Occipital lobe (tissue), 2 donors: ENCODE data around the gene PRKG2. TPM values are rescaled to one million over a fixed set of nuclear protein-coding genes. Genes with fewer than 3 reads are reported as not detected.
A peak's percentile ranks its signal among the peaks of the same experiment; 100 is the strongest.
"Not testable (repeated sequence)": the region's sequence is repeated elsewhere in the genome, so short reads cannot be mapped to it uniquely, and the experiment has no call there.

Source experiments
- DNase-seq: peaks from one replicate; lab custom pipeline; 2025; lab: John Stamatoyannopoulos, UW
- total RNA-seq: library from RNA; depleted of rRNA; stranded (reverse); fragments of >200 nt; gene quantifications from one replicate; pipeline ENCODE4 v1.2.3, GENCODE V29; 2014

The PRKG2 gene, protein sequence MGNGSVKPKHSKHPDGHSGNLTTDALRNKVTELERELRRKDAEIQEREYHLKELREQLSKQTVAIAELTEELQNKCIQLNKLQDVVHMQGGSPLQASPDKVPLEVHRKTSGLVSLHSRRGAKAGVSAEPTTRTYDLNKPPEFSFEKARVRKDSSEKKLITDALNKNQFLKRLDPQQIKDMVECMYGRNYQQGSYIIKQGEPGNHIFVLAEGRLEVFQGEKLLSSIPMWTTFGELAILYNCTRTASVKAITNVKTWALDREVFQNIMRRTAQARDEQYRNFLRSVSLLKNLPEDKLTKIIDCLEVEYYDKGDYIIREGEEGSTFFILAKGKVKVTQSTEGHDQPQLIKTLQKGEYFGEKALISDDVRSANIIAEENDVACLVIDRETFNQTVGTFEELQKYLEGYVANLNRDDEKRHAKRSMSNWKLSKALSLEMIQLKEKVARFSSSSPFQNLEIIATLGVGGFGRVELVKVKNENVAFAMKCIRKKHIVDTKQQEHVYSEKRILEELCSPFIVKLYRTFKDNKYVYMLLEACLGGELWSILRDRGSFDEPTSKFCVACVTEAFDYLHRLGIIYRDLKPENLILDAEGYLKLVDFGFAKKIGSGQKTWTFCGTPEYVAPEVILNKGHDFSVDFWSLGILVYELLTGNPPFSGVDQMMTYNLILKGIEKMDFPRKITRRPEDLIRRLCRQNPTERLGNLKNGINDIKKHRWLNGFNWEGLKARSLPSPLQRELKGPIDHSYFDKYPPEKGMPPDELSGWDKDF
- 15.0 TPM for total RNA-seq

DNA sequence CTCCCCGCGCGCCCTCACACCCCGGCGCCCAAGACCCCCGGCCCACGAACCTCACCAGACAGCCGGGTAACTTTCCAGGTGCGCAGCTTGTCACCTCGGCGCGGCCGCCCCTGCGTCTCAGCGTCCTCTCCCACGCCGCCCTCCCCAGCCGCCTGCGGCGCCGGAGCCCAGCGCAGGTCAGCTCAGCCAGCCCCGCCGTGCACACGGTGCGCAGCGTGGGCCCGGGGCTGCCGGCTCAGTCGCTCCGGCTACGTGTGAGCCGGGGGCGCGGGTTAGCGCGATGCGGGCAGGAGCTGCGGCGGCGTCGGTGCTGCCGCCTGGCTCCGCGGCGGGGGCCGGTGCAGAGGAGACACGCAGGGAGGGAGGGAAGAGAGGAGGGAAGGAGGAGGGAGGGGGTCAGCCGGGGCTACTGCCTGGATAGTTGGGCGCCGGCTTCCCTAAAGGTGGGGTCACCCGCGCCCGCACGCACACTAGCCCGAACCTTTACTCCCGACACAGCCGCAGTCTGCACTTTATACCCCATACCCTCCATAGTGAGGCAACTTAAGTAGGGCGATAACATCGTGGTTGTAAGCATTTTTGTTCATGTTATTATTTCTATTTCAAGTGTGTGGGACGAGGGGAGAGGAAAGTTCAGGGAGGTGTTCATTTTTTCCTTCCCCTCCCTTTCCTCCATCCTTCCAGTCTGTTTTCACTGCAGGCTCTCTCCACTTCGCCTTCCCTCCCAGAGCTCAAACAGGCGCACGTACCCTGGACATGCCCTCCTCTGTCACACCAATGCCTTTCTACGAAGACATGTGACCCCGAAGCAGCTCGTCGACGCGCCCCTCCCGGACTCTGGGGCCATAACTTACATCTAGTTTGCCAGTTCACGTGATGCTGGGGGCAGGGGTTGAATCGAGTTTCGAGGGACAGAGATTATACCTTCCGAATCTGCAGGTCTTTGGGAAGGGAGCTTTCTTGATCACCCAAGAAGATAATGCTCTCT is at the start of gene PRKG2:
Gene PRKG2 (minus strand): TSS at position 342 of the 988 bp plus-strand sequence. CDS start 10,175 bp downstream, outside the sequence.
- peak; percentile 18 for DNase-seq

DNA sequence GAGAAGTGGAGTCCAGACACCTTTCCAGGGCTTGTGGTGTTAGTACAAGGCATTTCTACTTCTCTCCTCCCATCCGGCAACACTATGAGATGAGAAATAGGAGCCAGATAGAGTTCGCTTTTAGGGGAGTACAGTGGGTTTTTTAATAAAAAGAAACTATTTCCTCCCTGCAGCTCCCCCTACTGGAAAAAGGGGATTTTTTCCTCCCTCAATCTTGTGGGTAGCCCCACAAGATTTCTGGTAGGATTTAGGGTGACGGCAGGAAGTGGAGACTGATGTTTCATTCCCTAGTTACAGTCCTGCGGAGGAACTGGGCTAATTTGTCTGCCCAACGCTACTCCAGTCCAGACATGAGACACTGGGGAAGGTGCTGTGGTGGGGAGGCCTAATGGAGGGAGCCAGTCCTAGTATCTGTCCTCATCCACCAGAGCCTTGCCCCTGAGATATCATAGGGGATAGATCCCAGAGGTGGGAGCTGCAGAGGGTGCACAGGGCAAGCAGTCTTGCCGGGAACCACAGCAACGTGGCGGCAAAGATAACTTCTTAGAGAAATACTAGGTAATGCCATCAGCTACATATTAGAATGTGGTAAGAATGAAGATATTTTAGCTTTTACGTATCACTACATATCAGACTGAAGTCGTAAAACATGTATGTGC is 45.5 kb upstream of the PRKG2 start:
- no peak for DNase-seq

DNA sequence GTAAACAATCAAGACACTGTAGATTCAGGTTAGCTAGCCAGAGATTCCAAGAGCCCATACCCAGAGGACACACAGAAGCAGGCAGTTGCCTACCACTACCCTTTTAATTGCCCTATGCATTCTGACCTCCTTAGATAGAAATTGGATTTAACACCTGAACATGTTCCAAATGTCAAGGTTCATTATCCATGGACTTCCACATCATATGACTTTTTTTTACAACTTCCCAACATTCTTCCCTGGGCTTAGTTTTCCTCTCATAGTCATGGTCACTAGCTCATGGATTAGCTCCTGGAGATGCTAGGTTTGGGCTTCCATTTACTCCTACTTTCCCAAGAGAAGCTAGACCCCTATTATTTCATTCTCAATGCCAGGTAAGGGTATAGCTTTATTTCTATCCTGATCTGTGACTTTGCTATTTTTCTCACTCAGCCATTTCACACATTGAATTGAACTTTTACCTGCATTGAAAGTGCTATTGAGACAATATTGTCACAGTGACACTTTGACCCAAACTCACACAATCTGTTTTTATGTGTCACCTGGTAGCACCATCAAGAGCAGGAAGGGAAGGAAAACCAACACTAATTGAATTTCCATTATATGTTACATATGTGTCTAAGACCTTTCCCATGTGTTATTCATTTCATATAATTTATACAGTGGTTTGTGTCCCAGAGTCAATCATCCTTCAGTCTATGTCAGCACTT is 44.0 kb upstream of the PRKG2 start:
- no peak for DNase-seq

DNA sequence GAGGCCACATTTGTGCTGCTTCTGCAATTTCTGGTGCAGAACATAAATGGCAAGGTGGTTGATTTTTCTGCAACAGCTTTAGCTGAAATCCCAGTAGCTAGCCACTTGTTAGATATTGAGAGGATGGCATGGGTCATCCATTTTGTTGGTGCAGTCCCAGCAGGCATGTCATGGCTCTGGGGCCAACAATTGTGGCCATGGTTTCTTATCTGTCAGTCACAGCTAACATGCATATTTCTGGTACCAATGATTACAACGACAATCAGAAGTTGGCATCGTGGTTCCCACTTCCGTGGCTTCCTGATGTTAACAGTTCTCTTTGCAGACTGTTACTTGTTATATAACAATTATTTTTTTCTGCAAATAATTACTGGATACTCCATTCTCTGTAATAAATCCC is 42.8 kb upstream of the PRKG2 start:
- DNase-seq, result no peak

DNA sequence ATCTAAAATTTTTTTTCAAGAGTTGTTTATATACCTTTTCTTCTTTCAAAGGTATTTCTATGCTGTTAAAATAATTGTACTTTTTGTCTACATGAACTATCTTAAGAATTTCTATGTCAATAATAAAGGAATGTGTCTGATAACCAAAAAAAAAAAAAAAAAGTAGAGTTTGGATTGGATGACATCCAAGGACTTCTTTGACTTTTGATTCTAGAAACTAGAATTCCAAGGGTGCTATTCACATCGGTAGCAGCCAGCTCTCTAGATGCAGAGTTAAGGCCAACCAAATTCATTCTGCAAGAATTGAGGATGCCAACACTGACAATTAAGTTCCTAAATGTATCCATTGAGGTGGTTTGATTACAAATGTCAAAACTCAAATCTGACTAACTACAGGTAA is 42.0 kb upstream of the PRKG2 start:
- no peak for DNase-seq

DNA sequence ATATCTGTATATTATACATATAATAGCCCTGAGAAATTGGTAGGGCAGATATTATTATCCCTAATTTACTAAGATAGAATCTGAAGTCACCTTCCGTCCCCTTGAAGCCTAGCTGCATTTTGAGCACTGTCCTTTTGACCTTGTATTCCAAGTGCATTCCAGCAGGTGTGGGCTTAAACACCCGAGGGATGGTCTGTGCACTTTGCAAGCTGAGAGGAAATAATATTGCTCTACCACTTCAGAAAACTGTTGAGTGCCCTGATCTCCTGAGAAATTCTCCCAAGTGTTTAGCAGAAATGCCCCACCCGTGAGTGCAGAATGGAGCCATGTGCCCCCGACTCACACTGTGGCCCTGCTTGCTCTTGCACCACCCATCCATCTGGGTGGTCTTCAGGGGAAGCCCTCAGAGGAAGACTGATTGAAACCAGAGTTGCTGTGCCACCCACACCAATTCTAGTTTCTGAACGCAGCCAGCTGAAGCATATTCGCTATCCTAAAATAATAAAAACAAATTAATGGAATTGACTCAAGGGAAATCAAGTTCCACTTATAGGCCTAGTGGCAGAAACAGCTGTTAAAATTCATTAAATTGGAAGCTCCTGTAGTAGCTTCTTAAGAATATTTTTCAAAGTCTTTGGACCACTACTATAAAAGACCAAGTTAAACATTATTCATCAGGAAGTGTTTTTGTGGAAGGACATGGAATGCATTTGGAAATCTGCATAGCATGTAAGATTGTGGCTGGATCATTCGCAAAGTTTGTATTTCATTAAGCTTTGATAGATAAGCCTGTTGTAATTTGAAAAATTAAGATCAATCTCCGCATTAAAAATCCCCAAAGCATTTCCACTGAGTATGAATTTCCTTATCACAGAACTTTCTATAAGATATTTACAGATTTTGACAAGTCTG is 41.3 kb upstream of the PRKG2 start:
- no peak for DNase-seq

DNA sequence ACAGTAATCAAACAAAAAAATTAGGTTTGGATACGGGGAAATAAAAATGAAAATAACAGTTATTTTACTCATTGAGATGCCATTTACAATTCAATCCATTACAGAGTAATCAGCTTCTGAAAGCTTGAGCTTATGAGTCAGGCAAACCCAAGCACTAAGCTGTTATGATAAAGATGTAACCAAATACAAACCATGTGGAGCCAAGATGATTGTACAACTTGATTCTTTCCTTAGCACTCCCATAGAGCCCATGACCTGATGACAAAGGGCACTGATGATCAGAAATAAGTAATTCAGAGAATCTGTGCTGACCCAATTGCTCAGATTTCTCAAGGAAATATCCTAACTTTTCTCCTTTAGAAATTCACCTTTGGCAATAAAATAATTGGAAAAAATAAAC is 40.5 kb upstream of the PRKG2 start:
- no peak for DNase-seq

DNA sequence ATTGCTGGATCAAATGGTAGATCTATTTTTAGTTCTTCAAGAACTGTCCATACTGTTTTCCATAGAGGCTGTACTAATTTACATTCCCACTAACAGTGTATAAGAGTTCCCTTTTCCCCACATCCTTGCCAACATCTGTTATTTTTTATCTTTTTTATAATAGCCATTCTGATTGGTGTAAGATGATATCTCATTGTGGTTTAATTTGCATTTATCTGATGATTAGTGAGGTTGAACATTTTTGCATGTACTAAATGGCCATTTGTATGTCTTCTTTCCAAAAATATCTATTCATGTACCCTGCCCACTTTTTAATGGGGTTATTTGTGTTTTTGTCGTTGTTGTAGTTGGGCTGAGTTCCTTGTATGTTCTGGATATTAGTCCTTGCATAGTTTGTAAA is 35.4 kb upstream of the PRKG2 start:
- DNase-seq, result no peak

DNA sequence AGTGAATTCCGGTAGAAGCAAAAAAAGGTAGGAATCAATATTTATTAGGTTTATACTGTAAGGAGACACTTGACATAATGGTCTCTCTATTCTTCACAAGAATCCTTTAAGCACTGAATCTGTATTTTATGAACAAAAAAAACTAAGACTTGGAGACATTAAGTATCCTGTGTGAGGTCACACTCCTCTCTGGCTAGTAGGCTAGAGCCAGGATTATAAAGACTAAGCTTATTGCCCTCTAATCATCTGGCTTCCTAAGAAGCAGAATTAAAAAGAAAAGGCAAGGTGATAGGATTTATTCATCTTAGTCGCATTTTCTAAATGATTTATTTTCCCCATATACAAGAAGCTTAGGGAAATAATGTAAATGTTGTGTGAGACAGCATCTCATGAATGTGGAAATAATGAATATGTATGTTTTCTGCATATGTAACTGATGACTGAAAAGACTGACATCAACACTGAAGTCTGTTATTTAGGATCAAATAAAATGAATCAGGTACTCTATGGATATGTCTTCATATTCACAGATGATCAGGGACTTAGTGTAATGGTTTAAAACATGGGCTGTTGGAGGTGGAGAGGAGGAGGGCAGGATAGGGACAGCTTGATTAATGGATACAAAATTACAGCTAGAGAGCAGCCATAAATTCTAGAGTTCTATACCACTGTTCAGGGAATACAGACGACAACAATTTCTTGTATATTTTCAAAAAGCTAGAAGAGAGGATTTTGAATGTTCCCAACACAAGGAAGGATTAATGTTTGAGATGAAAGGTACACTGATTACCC is 30.4 kb upstream of the PRKG2 start:
- DNase-seq, result no peak

DNA sequence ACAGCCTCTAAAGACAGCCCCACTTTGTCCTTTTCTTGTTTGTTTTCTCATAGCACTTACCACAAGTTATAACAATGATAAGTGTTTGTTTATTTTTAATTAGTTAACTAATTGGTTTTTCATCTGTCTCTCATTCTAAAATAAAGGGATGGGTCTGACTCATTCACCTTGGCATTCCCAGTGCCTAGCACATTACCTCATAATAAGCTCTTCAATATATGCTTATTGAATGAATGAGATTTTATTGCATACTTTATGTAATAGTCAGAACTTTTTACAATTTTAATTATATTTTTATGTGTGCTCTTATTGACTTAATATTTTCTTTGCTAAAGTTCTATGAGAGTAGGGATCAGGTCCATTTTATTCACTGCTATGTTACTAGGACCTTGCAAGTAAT is 22.8 kb upstream of the PRKG2 start:
- DNase-seq, result no peak

DNA sequence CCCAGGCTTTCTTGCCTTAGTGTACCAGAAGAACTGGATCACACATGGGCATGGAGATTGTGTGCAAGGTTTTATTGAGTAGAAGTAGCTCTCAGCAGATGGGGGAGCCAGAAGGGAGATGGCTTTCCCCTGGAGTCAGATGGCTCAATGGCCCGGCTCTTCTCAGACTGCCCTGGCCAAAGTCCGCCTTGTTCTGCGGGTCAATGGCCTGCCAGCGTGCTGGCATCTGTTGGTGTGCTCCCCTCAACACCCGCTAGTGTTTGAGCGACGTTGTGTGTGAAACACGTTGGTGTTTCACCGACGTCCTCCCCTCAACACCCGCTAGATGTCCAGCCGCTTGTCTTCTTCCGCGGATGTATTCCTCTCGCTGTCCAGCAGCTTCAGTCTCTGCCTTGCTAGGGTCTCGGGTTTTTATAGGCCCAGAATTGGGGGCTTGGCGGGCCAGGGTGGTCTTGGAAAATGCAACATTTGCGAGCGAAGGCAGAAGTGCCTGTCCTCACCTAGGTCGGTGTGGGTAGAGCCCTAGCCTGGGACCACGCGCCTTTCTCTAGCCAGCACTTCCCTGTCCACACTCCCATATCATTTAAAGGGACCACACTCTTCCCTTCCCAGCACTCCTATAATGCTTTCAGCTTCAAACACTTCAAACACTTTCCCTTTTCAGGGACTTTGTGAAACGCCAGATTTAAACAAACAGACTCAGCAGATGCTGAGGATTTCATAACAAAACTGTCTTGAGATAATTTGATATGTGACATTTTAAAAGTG is 21.1 kb upstream of the PRKG2 start:
- no peak for DNase-seq

DNA sequence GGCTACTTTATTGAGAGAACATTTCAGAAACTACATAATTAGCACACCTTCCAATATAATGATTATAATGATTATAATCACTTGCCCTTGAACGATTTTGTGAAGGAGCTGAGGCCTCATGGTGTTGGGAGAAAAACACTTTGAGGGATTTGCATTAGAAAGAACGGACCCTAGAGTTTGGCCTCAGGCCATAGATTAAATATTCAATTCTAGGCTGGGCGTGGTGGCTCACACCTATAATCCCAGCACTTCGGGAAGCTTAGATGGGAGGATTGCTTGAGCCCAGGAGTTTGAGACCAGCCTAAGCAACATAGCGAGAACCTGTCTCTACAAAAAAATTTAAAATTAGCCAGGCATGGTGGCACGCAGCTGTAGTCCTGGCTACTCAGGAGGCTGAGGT is 12.9 kb upstream of the PRKG2 start:
- no peak for DNase-seq

DNA sequence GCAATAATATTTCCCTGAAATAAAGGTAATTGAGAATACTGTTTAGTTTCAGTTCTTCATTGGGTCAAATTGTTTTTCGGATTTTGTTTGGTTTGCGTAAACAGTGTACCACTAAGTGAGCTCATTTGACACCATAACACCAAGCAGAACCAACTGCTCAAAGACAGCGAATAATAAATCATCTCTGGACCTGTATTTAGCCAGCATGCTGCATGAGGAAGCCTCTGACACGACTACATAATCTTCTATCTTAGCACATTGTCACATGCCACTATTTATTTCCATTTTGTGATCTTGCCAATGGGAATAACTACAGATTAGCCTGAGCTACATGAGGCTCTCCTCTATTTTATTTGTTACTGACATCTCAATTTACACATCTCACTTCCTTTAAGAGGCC is 12.1 kb upstream of the PRKG2 start:
- DNase-seq, result no peak

DNA sequence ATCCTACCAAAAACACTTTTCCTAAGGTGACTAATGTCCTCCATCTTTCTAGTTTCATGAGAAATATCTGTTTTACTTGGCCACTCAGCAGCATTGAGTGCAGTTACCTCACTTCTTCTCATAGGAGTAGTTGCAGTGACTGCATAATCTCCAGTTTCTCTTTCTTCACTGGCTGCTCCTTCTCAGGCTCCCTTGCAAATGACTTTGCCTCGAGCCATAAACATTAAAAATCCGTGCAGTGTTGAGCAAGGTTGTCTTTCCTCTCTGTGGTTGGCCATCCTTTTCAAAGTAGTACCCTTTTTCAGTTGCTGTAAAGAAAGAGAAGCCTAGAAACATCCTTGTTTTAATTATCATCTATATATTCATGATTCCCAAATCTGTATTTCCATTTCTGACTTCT is 10.2 kb upstream of the PRKG2 start:
- DNase-seq, result no peak

DNA sequence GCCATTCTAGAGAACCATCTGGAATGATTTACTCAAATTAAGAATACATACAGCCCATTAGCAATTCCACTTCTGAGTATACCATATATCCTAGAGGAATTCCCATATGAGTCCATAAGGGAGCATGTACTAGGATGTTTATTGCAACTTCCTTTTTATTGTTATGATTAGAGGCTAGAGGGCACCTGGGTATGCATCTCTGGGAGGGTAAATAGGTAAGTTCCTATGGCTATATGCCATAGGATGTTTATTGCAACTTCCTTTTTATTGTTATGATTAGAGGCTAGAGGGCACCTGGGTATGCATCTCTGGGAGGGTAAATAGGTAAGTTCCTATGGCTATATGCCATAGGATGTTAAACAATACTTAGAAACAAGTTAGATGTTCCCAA is 7.1 kb upstream of the PRKG2 start:
- not testable (repeated sequence) for DNase-seq

DNA sequence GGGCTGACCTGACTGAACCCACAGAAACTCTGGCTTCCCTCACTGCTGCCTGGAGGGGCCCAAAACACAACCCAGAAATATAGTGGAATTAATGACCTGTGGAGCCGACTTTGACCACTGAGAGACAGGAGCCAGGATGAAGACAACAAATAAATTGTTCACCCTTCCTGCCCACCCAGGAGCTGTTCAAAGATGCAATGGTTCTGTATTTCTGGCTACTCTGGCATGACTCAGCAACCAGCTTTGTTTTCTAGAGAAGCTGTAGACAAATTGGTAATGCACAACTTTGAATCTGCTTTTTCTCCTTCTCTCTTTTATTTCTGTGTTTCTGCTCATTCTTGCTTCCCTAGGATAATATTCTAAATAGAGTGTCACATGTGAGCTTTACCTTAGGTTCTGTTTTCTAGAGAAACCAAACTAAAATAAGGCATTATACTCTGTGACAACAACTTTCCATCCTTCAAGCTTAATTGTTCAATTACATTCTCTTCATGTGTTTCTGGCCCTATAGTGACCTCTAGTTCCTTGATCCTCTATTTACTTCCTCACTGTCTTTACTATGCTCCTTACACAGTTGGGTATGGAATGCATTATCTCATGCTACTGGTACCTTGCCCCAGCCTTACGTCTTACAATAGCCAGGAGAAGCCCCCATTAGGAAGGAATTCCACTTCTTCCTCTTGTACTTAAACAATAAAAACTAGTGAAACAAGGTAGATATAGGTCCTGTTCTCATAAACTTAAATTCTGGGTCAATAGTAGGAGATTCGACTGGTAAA is 6.5 kb upstream of the PRKG2 start:
- DNase-seq, result no peak

DNA sequence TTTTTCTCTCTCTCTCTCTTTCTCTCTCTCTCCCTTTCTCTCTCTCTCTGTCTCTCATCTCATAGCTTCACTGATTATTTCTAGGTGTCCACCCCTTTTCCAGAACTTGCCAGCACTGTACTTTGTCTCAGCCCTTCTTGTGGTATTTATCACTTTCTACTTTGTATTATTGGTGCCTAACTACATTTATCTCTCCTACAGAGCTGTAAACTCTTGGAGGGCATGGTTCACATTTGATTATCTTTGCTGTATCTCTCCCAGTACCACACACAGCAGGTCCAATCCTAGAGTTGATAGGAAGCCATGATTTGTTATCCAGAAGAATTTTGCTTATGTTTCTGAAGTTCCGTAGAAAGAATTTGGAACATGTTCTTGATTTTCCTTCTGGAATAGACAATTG is 5.2 kb upstream of the PRKG2 start:
- DNase-seq, result no peak
